ENCODE measurements around the gene GABRB3. TPM values are rescaled to one million over a fixed set of nuclear protein-coding genes. Genes with fewer than 3 reads are reported as not detected.

The GABRB3 gene
- polyA plus RNA-seq, 1 donor (not counting 4 experiments of a cell fraction or from before 2014, with no cell fraction given) = 0.81 TPM

DNA sequence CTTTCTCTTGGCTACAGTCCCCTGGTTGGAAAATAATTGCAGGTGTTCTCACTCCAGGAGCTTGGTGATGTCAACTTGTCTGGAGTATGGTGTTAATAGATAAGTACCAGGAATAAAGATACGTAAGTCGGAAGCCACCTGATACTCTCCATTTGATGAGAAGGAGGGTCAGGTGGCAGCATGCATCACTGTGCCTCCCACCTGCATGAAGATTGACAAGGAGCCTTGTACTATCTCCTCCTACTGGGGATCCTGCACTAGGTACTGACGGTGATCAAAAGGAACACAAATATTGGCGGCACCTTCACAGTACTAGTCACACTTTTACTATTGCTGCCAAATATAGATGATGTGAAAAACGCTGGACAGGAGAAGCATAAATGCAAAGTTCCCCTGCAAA, 32.6 kb upstream of the GABRB3 start:
- H3K9me3 ChIP-seq (ENCODE audit: control insufficient read depth, low read depth, low read length) = peaks cover 2% of the 10 kb centered on the region
- H3K4me3 ChIP-seq (ENCODE audit: control insufficient read depth in 2 of 3, extremely low read depth in 1 of 3, insufficient read depth in 2 of 3, low read depth in 1 of 3, low read length in 3 of 3) = no peak overlapping the region
- no peaks in the 10 kb centered on the region for H3K27me3 ChIP-seq (ENCODE audit: control insufficient read depth, extremely low read depth, insufficient read depth, low read length)
- no peak for TF ChIP-seq EZH2 (IDR thresholded peaks at IDR 0.05; ENCODE audit: low read length)
- TF ChIP-seq, protein P1, sequence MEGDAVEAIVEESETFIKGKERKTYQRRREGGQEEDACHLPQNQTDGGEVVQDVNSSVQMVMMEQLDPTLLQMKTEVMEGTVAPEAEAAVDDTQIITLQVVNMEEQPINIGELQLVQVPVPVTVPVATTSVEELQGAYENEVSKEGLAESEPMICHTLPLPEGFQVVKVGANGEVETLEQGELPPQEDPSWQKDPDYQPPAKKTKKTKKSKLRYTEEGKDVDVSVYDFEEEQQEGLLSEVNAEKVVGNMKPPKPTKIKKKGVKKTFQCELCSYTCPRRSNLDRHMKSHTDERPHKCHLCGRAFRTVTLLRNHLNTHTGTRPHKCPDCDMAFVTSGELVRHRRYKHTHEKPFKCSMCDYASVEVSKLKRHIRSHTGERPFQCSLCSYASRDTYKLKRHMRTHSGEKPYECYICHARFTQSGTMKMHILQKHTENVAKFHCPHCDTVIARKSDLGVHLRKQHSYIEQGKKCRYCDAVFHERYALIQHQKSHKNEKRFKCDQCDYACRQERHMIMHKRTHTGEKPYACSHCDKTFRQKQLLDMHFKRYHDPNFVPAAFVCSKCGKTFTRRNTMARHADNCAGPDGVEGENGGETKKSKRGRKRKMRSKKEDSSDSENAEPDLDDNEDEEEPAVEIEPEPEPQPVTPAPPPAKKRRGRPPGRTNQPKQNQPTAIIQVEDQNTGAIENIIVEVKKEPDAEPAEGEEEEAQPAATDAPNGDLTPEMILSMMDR (optimal IDR thresholded peaks at IDR 0.05 in 1 of 3, IDR thresholded peaks at IDR 0.05 in 1 of 3, conservative IDR thresholded peaks at IDR 0.05 in 1 of 3; ENCODE audit: extremely low read depth in 1 of 3, insufficient read depth in 2 of 3, low read length in 3 of 3) = no peak
- dilution Hi-C loops (cut with MboI; ENCODE audit: extremely low pct_ligation_motif_present, low sequenced_read_pairs) = no loop called here
- H3K36me3 ChIP-seq (ENCODE audit: control insufficient read depth in 2 of 2, extremely low read depth in 1 of 2, insufficient read depth in 2 of 2, low read length in 2 of 2) = no peaks in the 10 kb centered on the region
- no peaks in the 10 kb centered on the region for H3K79me2 ChIP-seq (ENCODE audit: control insufficient read depth, insufficient read depth, low read length)
- H3K27ac ChIP-seq (ENCODE audit: control insufficient read depth, insufficient read depth, low read length) = no peak overlapping the region
- H3K9me1 ChIP-seq (ENCODE audit: control insufficient read depth, extremely low read depth, insufficient read depth, low read length) = no peaks in the 10 kb centered on the region
- H2AFZ ChIP-seq (ENCODE audit: control insufficient read depth, low read length) = no peak overlapping the region
- no peak for FAIRE-seq
- H3K4me2 ChIP-seq (ENCODE audit: control insufficient read depth, extremely low read depth, insufficient read depth, low read depth, low read length) = no peak overlapping the region
- no peaks in the 10 kb centered on the region for H3K4me1 ChIP-seq (ENCODE audit: control insufficient read depth, extremely low read depth, insufficient read depth, low read length)
- DNase-seq (ENCODE audit: low read depth, low spot score) = no peak
- H4K20me1 ChIP-seq (ENCODE audit: control insufficient read depth, extremely low read depth, insufficient read depth, low read length) = no peaks in the 10 kb centered on the region
- H3K9ac ChIP-seq (ENCODE audit: control insufficient read depth, extremely low read depth, insufficient read depth, low read length) = no peak overlapping the region

GRCh38 chr15:26804063-26804804, 31.4 kb upstream of the GABRB3 start:
- no peaks in the 10 kb centered on the region for H3K79me2 ChIP-seq (ENCODE audit: control insufficient read depth, insufficient read depth, low read length)
- no peak overlapping the region for H2AFZ ChIP-seq (ENCODE audit: control insufficient read depth, low read length)
- H3K4me1 ChIP-seq (ENCODE audit: control insufficient read depth, extremely low read depth, insufficient read depth, low read length) = no peaks in the 10 kb centered on the region
- H4K20me1 ChIP-seq (ENCODE audit: control insufficient read depth, extremely low read depth, insufficient read depth, low read length) = no peaks in the 10 kb centered on the region
- H3K9ac ChIP-seq (ENCODE audit: control insufficient read depth, extremely low read depth, insufficient read depth, low read length) = no peak overlapping the region
- DNase-seq (ENCODE audit: low read depth, low spot score) (no peak), FAIRE-seq (no peak)
- H3K4me3 ChIP-seq (ENCODE audit: control insufficient read depth in 2 of 3, extremely low read depth in 1 of 3, insufficient read depth in 2 of 3, low read depth in 1 of 3, low read length in 3 of 3) = no peak overlapping the region
- no peaks in the 10 kb centered on the region for H3K36me3 ChIP-seq (ENCODE audit: control insufficient read depth in 2 of 2, extremely low read depth in 1 of 2, insufficient read depth in 2 of 2, low read length in 2 of 2)
- no peaks in the 10 kb centered on the region for H3K27me3 ChIP-seq (ENCODE audit: control insufficient read depth, extremely low read depth, insufficient read depth, low read length)
- H3K9me1 ChIP-seq (ENCODE audit: control insufficient read depth, extremely low read depth, insufficient read depth, low read length) = no peaks in the 10 kb centered on the region
- peaks cover 2% of the 10 kb centered on the region for H3K9me3 ChIP-seq (ENCODE audit: control insufficient read depth, low read depth, low read length)
- dilution Hi-C loops (cut with MboI; ENCODE audit: extremely low pct_ligation_motif_present, low sequenced_read_pairs) = no loop called here
- H3K4me2 ChIP-seq (ENCODE audit: control insufficient read depth, extremely low read depth, insufficient read depth, low read depth, low read length) = no peak overlapping the region
- TF ChIP-seq, protein P1 (optimal IDR thresholded peaks at IDR 0.05 in 1 of 3, IDR thresholded peaks at IDR 0.05 in 1 of 3, conservative IDR thresholded peaks at IDR 0.05 in 1 of 3; ENCODE audit: extremely low read depth in 1 of 3, insufficient read depth in 2 of 3, low read length in 3 of 3) = no peak
- no peak for TF ChIP-seq EZH2 (IDR thresholded peaks at IDR 0.05; ENCODE audit: low read length)
- H3K27ac ChIP-seq (ENCODE audit: control insufficient read depth, insufficient read depth, low read length) = no peak overlapping the region
